DMS153 (cell line): ENCODE results near the gene BAG5.
A peak's percentile ranks its signal among the peaks of the same experiment; 100 is the strongest.
"Not testable (repeated sequence)": the region's sequence is repeated elsewhere in the genome, so short reads cannot be mapped to it uniquely, and the experiment has no call there.

ENCODE experiments used
- DNase-seq: peaks from one replicate; lab custom pipeline; 2025; lab: John Stamatoyannopoulos, UW

Gene BAG5

DNA sequence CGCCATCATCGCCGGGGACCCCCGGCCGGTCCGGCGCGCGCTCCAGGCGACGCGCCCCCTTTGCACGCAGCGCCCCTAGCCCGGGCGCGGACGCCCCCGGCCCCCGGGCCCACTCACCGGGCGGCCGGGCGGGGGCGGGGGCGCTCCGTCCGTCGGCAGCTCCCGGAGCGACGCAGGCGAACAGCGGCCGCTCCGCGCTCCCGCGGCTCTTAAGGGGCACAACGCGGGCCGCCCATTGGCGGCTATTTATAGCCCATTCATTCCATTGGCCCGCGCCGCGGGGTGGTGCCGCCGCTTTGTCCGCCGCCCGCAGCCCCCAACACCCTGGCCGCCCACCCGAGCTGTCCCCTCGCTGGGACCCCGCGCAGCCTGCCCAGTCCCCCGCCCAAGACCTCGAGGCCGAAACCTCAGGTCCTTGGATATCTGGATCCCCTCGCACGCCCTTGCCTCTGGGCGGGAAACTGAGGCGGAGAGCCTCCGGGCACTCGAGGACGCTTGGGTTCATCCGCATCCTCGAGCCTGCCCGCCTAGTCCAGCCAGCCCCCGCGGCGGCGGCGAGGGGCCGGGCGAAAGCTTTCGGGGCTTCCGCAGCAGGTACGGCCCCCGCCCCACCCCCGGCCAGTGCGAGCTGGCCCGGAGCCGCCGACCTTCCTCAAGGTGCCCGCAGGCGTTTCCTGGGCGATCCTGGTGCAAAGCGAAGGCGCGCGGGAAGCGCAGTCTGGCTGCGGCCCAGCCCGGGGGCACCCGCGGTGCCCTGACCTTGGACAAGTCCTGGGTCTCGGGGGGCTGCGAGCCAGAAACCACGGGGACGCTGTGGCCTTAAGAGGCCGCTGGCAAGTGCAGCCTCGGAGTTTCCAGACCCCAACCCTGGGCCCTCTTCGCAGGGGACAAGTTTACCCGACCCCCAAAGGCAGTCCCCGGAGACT, 39.5 kb downstream of the BAG5 start, which contains the start of gene CKB:
Gene CKB (minus strand): TSS at position 182 of the 926 bp plus-strand sequence. CDS start 337 bp downstream, outside the sequence.
- peak; percentile 43 for DNase-seq

DNA sequence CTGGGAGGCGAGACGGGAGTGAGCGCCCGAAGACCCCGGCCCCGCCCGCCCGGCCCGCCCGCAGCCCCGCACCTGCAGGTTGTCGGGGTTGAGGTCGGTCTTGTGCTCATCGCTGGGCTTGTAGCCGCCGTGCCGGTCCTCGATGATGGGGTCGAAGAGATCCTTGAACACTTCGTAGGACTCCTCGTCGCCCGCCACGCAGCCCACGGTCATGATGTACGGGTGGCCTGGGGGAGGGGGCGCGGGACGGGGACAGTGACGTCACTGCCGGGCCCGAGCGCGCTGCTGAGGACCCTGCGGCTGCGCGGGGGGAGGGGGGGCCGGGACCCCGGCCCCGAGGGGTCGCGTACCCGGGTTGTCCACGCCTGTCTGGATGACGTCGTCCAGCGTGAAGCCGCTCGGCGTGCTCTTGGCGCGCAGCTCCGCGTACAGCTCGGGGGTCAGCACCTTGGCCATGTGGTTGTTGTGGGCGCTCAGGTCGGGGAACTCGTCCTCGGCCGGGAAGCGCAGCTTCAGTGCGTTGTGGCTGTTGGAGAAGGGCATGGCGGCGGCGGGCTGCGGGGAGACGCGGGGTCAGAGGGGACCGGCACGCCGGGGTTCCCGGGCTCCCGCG, 40.4 kb downstream of the BAG5 start:
- no peak for DNase-seq

DNA sequence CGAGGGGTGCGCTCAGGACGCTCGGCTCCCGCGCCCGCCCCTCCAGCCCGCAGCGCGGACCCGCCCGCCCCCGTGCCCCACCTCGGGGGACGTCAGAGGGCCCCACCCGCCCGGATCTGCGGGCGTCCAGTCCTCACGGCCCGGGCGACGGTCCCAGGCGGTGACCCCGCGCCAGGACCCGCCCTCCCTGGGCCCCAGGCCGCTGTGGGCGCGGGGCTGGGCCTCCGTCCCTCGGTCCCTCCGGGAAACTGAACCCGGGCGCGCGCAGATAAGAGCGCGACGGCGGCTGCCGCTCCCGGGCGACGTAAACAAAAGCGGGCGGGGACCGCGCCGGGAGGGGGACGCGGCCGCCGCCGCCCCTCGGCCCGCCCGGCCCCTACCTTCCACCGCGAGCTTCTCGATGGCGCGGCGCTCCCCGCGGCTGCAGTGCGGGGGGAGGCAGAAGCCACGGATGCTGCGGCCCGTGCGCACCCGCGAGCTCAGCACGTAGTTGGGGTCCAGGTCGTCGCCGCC, 41.0 kb downstream of the BAG5 start:
- DNase-seq, result no peak

DNA sequence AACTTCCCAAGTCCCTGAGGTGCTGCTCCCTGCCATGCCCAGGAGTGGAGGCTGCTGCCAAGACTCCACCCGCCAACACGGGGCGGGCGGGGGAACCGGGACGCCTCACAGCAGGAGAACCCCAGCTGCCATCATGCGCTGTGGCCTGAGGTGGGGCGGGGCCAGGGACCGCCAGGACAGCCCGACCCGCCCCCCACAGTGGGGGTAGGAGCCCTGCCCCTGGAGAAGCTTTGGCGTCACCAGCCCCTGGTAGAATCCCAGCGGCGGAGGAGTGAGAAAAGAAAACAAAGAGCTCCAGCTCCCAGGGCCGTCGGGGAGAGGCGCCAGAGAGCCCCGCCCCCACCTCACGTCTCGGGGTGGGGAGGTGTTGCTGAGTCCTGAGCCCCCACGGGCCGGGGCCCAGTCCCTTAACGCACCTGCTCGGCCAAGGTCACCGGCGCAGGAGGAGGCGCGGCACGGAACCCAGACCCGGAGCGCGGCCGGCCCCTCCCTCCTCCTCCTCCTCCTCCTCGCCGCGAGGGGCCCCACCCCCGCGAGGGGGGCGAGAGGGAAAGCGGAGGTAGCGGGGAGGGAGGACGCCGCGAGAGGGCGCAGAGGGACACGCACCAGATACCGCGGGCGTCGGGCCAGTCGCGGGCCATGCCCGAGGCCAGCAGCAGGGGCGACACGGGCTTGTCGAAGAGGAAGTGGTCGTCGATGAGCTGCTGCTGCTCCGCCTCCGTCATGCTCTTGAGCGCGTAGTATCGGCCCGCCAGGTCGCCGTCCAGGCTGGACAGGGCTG, 41.6 kb downstream of the BAG5 start:
- peak; percentile 35 for DNase-seq

DNA sequence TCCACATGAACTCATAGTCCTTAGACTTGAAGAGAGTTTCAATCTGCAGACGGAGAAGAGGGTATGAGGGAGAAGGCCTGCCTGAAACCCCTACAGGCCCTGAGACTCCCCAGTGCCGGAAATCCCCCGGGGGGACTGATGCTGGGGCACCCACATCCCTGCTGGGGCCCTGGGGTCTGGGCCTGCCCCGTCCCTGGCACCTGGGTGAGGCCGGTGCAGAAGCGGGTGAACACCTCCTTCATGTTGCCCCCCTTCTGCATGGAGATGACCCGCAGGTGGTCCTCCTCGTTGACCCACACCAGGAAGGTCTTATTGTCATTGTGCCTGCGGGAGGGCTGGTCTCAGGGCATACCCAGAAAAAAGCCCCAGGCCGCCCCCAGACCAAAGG, 42.2 kb downstream of the BAG5 start:
- no peak for DNase-seq

DNA sequence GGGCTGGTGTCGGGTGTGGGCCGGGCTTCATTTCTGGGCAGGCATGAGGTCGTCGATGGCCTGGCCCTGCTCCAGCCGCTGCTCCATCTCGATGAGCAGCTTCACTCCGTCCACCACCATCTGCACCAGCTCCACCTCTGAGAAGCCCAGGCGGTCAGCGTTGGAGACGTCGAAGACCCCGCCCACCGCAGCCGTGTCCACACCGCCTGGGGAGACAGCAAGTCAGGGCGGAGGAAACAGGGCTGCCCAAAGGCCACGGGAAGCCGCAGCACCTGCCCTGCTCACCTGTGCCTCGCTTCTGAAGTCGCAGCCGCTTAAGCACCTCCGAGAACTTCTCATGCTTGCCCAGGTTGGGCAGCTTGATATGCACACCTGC, 42.6 kb downstream of the BAG5 start:
- DNase-seq, result no peak

DNA sequence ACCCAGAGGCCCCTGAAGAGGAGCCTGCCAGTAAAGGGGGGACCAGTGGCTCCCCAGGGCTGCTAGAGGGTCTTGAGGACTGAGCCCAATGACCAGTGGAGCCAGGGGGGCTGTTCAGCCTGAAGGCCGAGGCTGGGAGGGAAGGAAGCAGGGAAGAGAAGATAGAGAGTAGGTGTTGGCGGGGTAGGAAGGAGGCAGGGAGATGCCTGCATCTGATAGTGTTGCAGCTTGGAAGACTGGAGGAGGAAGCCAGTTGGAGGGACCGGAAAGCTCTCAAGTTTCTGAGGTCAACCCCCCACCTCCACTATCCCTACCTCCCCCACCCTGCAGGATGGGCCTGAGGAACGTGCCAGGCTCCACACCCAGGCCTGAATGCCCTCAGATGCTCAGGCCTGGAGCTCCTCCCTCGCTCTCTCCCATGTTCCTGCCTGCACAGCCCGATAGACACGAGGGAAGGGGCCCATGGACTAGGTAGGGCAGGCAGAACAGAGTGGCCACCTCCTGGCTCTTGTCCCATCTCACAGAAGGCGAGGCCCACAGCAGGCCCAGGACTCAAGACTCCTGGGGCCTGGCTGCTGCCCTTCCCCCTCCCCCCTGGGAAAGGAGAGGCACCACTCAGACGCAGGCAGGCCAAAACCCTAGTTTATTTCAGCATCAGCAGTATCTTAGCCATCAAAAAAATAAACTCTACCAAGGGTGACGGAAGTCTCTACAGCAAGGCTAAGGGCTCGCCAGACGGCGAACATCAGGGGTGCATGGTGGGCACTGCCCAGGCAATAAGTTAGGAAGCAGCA, 43.2 kb downstream of the BAG5 start:
- no peak for DNase-seq

DNA sequence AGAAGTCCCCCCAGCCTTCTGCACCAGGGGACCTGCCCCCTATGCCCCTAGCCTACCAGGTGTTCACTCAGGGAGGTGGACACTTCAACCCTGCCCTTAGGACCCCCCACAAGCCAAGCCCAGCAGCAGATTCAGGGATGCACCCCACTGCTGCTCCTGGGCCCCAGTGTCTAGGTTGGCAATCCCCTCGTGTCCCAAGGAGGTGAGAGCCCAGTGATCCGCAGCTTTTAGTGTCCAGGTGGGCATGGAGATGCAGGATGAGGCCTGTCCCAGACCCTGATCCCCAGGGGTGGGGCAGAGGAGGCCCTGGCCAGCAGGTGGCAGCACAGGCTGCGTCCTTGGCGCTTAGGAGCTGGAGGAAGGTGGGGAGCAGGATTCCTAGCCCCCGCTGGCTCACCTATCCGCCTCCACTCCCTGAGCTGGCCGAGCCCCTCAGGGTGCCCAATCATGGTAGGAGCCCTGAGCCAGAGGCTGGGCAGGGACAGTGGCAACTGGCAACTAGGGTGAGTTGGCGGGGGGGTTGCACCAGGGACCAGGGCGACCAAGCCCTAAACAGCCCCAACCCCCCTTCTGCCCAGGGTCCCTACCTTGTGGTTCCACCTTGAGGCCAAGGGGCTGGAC, 43.9 kb downstream of the BAG5 start:
- DNase-seq, result no peak

DNA sequence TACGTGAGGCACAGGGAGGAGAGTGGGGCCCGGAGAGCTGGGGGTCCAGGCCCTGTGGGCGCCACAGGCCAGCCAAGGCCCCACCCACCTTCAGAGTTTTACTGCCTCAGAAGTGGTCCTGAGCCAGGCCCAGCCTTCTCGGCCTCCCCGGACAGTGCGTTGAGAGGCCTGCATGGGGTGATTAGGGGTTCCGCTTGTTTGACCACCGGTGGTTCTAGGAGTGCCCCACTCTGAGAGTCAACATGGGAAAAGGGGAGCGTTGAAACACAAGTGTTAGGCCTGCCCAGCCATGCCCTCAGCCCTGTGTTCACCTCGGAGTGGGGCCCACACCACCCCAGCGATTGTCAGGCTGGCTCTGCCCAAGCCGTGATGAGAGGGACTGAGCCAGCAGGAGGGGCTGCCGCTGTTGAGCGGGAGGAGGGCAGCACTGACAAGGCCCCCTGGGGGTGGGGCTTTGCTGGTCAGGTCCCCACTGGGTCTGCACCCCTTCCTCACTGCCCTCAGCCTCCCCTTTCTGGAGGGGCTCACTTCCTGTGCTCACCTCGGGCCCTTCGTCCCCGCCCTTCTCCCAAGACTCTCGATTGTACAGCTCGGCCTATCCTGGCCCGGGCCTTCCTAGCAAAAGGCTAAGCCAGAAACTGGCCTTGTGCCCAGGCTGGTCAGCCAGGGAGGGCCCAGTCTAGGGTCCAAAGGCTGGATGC, 44.6 kb downstream of the BAG5 start:
- DNase-seq, result no peak

DNA sequence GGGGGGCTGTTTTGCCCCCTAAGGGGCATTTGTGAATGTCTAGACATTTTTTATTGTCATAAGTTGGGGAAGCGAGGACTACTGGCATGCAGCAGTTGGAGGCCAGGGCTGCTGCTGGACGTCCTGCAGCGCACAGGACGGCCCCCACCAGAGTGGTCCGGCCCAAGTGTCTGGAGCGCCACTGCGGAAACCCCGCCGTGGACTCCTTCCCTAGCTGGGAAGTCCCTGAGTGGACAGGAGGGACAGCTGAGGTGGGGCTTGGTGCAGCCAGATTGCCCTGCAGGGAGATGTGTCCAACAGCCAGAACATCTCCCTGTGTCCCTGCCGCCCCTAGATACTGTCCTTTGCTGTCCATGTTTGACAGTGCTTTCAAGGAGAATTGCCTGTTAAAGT, 45.3 kb downstream of the BAG5 start:
- DNase-seq, result no peak

DNA sequence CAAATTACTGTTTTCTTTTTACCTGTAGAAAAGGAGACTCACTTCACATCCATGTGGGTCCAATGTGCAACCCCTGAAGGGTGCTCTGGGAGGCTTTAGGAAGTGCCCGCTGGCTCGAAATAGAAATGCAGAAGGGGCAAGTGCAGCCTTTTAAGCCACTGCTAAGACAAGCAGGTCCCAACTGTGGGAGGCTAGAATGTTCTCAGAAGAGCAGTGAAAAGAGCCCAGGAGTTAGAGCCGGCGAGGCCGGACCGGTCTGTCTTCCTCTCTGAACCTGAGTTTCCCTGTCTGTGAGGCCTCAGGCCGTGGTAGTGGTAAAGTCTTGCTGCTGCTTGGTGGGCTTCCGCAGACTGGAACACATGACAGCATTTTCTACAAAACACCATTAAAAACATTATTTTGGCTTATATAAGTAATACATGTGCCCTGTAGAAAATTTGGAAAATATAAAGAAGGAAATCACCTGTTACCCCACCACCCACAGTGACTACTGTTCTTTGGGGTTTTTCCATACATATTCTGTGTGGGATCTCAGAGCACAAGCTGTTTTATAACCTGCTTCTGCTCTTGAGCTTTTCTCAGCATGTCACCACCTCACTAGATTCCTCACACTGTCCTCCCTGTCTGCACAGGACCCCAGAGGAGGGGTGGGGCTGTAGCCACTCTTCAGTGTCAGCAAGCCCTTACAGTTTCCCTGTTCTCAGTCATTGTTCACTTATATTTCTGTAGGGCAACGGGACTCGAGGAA, 45.9 kb downstream of the BAG5 start:
- DNase-seq, result no peak

DNA sequence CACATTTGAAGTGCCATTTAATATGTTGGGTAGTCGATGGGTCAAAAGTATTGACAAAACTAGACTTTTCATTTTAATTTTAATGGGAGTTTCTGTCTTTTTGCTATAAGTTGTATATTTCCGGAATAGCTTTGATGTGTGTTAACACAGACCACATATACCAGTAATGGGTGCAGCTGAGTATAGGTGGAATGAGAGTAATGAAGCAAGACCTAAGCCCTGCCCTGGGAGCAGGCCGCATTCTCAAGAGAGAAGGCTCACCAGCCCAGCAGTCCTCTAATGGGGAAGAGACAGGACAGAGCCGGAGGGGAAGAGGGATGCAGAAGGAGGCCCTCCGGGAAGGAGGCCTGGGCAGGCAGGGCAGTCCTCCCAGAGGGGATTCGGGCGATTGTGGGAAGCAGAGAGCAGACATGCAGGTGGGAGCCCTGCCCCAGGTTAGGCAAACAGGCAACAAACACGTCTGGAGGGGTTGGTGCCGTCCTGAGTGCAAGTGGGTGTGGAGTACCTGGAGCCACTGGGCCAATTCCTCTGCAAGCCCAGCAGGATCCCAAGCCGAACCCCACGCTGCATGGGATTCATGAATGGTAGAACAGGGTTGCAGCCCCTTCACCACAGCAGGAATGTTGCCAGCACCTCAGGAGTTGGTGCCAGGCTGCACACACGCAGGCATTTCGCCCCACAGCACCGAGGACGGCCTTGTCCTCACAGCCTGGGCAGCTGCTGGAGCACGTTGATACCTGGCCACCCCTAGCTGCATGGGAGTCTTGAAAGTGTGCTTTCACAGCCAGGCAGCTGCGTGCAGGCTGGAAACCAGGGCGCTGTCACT, 47.6 kb downstream of the BAG5 start:
- no peak for DNase-seq

DNA sequence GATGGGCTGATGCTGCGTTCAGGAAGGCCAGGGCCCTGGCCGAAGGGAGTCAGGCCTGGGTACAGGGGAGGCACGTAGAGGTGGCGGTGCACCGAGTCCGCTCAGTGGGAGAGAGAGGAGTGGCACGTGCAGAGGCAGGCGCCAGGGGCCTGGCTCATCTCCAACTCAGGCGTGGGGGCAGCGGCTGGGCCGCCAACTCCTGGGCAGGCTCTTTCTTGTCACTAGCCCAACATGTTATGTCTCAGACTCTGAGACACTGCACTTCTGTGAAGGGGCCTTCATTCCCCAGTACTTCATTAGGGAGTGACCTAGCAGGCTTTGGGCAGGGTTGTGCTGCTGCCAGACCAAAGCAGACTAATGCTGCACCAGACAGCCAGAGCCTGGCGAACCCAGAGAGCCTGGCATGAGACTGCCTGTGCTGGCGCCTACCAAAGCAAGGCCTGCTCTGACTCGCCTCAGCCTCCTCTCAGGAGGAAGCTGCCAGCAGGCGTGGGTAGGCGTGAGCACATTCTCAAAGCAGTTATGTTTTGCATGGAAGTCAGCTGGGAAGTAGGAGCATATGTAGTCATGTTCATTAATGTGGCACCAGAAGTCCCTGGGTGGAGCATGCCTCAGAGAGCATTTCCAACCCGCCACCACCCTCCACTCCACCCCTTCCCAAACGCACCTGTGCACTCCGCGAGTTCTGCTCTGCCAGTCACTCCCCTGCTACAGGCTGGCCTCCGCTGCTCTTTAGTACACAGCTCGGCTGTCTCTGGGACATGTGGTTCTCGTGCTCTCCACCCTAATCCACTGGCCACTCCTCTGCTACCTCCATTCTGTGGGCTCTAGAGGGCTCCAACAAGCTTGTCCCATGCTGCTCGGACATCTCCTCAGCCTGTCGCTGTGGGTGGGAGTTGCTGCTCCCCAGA, 49.5 kb downstream of the BAG5 start:
- DNase-seq, result peak; percentile 38

DNA sequence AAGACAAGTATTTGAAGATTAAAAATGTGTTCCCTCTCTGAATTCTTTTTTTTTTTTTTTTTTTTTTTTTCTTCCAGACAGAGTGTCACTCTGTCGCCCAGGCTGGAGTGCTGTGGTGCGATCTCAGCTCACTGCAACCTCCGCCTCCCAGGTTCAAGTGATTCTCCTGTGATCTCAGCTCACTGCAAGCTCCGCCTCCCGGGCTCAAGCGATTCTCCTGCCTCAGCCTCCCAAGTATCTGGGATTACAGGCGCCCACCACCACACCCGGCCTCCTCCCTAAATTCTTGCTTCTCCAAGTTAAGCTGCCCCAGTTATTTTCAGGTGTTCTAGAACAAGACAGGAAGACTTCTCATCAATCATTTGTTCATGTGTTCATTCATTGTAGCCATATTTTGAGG, 50.3 kb downstream of the BAG5 start:
- not testable (repeated sequence) for DNase-seq

DNA sequence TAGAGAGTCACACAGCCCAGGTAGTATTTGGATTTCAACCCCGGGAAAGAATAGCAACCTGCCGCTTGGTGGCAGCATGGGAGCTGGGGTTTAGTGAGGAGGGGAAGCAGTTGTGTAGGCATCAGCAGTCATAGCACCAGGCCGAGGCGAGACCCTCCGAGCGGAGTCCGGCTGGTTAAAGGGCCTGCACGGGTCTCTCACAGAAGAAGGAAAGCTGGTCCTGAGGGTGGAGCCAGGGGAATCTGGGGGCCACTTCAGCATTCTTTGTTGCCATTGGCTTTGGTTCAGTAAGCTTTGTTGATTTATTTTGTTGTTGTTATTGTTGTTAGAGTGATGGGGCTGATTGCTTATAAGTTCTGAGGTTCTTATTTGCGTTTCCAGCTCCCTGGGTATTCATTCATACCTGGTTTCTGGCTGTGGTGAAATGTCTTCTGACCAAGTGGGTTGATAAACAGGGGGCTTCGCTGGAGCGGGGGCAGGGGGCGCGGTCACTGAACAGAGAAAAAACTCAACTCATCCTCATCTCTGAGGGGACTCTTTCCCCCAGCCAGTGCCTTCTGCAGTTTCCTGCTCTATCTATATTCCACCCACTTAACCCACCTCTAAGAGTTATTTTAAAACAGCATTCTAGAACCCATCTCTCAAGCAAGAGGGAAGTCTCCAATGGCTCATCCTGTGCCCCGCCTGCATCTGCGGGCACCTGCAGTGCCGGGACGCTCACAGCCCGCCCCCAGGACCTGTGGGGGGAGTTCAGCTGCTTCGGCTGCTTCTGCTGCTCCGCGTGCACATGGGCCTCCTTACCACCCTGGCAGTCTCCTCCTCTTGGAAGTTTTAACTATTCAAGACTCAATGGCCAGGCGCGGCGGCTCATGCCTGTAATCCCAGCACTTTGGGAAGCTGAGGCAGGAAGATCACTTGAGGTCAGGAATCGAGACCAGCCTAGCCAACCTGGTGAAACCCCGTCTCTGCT, 51.4 kb downstream of the BAG5 start:
- no peak for DNase-seq

DNA sequence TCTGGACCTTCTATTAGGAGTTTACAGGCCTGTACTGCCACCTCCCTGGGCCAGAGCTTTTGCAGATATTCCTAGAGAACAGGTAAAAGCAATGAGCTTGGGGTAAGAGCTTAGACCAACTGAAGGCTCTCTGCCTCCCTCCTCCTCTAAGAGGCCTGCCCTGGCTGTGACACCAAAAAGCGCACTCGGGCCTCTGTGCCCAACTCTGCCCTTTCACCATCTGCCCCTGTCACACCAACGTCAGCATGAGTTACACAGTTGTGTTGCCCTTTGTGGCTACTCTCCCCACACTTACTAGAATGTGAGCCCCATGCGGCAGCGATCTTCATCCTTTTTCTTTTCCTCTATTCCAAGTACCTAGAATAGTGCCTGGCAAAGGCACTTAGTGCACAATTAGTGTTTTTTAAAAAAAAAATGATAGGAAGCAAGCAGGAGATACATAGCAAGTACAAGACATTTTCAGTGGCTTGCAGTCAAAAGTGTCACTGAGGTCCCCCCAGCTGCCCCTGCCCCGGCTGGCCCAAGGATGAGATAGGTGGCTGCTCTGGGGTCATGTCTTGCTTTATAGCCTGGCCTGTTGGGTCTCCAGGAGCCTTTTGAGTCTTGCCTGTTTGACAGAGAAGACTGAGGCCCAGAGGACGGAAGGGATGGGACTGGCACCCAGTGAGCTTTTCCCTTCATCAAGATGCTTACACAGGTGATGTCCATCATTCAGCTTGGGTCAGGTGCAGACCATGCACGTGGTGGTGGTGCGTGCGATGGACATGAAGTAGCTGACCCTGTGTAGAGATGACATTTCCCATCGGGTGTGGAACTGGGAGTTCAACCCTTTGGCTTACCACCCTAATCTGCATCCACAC, 52.4 kb downstream of the BAG5 start:
- DNase-seq, result no peak
